ENCODE results near the gene PLPPR3. TPM values are rescaled to one million over a fixed set of nuclear protein-coding genes. Genes with fewer than 3 reads are reported as not detected.

The PLPPR3 gene
- total RNA-seq, 1 experiment from 2014 or later = 0.11 TPM

DNA sequence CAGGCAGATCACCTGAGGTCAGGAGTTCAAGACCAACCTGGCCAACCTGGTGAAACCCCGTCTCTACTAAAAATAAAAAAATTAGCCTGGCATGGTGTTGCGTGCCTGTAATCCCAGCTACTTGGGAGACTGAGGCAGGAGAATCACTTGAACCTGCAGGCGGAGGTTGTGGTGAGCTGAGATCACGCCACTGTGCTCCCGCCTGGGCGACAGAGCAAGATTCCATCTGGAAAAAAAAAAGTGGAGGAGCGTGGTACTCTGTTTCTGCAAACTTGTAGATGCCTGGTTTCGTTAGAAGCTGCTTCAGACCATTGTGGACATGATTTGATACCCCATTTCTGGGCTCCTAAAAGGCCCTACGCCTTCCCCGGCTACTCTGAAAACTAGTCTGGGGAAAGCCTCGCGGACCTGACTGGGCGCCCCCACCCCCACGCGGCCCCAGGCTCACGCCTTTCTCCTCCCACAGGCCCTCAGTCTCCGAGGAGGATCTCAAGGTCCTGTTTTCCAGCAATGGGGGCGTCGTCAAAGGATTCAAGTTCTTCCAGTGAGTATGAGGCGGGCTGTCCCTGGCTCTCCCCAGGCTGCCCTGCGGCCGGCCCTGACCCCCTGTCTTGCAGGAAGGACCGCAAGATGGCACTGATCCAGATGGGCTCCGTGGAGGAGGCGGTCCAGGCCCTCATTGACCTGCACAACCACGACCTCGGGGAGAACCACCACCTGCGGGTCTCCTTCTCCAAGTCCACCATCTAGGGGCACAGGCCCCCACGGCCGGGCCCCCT, 11.5 kb downstream of the PLPPR3 start:
- DNase-seq (ENCODE audit: low read depth) = no peak

GRCh38 chr19:808423-808775, 13.4 kb downstream of the PLPPR3 start:
- no peak for DNase-seq (ENCODE audit: low read depth)

DNA sequence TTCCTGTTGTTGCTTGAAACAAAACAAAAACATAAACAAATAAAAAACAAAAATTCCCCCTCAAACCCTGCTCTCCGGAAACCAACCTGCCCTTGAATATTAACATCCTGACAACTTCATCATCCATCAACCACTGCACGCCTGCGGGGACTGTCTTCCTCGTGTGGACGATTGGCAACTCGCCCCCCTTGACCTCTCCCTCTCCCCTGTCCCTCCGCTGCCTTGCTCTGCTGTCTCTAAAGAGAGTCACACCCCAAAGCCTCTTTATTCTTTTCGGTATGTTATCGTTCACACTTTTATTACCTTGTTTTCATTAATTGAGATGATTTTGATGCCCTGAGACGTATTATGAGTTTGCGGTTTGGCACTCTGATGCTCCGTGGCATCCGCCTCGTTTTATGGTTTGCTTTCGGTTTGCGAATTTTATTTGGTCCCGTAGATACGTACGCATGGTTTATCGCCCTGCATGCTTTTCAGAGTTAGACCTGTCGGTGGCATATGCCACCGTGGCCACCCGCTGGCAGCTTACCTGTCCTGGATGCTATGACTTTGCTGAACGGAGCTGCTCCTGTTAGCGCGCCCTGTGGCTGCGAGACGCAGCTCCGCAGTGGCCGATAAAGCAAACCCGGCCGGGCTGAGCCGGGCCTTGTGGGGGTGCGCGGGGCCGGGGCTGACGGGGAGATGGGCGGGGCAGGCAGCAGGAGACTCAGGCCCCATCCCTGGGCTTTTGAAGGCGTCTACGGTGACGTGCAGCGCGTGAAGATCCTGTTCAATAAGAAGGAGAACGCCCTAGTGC, 13.9 kb downstream of the PLPPR3 start:
- no peak for DNase-seq (ENCODE audit: low read depth)

- no peak for DNase-seq (ENCODE audit: low read depth)
Measured at GRCh38 chr19:806815-807421, 14.8 kb downstream of the PLPPR3 start.

DNA sequence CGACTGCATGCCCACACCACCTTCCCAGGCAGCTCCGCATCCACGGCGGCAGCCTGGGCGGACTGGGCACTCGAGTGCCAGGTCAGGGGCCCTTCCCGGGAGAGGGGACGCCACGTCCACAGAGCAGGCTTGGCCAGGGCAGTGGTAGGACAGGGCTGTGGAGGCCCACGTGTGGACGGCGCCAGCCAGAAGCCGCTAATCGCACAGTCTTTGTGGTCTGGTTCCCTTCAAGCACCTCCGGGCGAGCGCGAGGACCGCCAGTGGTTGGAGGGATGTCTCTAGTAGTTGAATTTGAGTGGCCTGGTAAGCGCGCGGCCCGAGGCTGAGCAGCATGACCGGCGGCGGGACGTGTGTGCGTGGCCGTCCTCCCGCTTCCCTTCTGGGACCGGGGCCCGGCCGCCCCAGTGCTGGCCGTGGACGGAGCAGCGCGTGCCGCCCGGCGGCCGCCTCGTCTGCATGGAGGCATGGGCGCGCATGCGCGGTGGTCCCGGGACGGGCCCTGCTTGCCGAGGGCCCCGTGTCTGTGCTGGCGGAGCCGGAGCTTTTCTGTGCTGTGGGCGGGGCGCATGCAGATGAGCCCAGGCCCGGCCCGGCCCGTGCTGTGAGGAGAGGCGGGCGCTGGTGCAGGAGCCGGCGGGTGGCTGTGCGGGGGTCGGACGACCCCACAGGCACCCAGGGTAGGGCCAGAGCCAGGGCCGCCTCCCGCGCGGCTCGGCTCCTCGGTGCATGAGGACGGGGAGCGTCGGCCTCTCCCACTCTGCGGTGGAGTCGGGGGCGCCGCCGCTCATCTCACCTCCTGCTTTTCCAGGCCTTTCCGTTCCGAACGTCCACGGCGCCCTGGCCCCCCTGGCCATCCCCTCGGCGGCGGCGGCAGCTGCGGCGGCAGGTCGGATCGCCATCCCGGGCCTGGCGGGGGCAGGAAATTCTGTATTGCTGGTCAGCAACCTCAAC, 15.9 kb downstream of the PLPPR3 start:
- no peak for DNase-seq (ENCODE audit: low read depth)

DNA sequence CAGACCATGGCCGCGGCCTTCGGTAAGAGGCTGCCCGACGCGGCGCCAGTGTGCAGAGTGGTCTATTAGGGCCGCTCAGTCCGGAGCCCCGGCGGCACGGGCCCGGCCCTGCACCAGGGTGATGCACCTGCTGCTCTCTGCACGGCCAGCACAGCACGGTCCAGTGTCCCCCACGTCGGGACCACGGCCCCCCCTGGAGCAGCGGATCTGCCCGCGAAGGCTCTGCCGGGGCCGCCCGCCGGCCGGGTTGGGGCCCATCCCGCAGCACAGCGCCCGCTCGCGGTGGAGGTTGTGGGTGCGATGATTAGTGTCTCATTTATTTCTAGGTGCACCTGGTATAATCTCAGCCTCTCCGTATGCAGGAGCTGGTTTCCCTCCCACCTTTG, 16.6 kb downstream of the PLPPR3 start:
- no peak for DNase-seq (ENCODE audit: low read depth)

DNA sequence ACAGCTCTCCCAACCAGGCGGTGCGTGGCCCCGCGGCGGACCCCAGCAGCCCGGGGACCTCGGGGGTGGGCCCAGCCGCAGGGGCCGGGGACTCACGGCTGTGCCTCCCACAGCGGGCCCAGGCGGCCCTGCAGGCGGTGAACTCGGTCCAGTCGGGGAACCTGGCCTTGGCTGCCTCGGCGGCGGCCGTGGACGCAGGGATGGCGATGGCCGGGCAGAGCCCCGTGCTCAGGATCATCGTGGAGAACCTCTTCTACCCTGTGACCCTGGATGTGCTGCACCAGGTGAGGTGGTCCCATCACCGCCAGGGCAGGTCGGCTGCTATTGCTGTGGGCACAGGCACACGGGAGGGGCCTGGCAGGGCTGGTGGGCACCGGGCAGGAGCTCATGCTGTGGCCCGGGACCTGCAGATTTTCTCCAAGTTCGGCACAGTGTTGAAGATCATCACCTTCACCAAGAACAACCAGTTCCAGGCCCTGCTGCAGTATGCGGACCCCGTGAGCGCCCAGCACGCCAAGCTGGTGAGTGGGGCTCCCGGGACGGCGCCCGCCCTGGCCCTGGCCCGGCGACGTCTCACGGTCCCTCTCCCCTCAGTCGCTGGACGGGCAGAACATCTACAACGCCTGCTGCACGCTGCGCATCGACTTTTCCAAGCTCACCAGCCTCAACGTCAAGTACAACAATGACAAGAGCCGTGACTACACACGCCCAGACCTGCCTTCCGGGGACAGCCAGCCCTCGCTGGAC, 17.2 kb downstream of the PLPPR3 start:
- DNase-seq (ENCODE audit: low read depth) = no peak

GRCh38 chr19:803686-804418, 17.9 kb downstream of the PLPPR3 start:
- DNase-seq (ENCODE audit: low read depth) = no peak

GRCh38 chr19:803099-803561, 18.6 kb downstream of the PLPPR3 start:
- DNase-seq (ENCODE audit: low read depth) = no peak

GRCh38 chr19:802498-803098, 19.2 kb downstream of the PLPPR3 start:
- DNase-seq (ENCODE audit: low read depth) = no peak

DNA sequence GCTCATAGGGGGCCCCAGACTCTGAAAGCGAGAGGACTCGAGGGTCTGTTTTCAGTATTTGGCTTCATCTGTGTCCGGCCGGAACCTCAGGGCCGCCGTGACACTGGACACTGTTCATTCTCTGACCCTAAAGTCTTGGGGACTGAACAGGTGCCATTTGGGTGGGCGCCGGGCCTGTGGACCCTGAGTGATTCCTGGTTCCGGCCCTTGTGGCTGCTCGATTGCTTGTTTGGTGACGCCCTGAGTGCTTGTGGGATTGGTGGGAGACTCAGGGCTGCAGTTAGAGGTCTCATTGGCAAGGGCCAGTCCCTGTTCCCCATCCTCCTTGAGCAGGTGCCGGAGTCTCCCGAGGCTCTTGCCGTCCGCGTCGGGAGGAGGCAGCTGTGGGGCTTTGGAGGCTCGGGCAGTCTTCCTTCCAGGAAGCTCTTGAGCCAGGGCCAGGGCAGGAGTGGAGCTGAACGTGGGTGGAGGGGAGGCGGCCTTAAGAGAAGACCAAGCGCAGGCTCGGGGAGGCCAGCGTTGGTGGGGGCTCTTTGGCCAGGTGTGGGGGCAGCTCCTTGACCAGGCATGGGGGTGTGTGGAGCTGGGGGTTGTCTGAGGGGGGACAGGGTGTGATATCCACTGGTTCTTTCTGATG, 19.8 kb downstream of the PLPPR3 start:
- no peak for DNase-seq (ENCODE audit: low read depth)

DNA sequence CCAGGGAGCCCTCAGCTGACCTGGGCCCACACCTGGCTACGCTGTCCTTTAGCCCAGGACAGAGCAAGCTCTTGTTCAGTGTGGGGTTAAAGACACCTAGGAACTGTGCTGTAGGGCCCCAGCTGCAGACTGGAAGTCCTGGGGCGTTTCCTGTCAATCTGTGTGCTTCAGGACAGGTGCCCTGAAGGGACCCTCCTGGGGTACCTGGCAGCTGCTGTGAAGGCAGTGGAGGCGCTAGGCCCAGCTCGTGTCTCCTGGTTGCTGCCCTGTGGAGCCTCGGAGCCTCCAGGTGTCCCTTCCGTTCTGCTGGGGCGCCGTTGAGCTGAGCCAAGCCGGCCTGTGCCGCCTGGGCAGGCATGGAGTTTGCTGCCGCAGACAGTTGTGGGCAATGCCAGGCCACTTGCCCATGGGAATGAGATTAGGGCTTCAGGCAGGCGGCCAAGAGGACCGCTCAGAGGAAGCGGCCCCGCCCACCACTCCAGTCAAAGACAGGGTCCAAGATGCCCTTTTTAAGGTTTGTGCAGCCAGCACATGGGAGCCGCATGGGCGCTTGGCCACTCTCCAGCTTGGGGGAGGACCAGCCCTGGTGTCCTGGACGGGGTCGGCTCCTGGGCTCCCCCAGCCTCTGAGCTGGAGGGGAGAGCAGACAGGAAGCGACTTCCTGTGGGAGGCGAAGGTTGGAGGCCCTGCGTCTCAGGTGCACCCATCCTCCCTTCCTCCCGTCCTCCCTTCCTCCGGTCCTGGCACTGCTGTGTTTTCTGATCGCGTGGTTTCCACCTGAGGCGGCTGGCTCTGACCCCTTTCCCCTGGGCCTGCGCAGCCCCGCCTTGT, 20.5 kb downstream of the PLPPR3 start:
- DNase-seq (ENCODE audit: low read depth) = peak; percentile 63

DNA sequence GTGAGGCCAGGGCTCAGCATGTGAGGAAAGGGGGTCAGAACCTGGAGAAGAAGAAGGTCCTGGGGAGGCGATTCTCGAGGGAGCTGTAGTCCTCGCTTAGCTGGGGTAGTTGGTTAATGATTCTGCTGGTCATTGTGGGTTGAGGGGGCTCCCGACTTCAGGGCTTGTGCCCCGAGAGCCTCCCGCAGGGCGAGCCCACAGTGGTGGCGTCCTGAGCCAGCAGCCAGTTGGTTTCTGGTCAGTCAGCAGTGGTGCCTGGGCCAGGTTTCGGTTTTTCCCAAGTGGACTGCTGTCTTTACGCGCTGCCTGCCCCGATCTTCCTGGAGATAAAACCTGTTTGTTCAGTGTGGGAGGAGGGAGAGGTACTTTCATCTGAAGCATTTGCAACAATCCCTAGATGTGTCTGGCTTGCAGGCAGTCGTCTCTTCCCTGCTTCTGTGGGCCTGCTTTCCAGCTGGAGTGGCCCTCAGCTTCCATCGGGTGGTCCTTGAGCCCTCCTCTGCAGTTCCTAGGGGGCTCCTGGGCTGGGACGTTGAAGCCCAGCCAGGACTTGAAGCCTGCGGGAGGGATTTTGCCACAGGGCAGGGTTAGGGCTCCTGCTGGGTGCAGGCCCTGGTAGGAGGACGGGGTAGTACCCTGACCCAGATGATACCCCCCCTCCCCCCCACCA, 21.3 kb downstream of the PLPPR3 start:
- no peak for DNase-seq (ENCODE audit: low read depth)

DNA sequence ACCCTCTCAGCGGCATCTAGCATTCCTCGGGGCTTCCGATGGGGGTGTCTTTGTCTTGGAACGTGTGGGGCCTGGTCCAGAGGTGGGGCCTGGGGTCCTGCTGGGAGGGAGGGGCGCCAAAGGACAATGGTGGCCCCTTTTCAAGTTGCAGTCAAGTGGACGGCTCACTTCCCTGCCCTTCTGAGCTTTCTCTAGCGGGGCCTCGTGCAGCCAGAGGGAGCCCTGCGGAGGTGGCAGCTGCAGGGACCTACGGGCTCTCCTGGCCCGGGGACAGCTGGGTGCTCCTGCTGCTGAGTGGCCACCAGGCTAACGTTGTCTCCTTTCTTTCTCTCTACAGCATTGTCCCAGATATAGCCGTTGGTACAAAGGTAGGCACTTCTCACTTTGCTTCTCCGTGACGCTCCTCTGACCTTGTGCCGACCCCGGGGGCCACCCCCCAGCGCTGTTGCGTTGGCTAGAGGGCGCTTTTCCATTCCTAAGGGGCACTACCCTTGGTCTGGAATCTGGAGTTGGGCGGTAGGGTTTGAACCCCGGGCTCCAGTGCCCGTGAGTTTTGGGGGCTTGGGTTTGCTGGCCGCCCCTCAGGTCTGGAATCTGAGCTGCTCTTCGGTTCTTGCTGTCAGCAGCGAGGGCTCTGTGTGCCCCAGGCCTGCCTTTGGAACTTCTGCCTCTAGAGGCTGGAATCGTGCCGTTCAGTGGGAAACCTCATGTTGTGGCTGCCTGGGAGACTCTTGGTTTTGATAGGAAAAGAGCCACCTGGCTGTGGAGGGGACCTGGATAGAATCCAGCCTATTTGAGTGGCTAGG, 22.5 kb downstream of the PLPPR3 start:
- DNase-seq (ENCODE audit: low read depth) = no peak

- DNase-seq (ENCODE audit: low read depth) = no peak
Measured at GRCh38 chr19:798415-799075, 23.2 kb downstream of the PLPPR3 start.

All from Daoy (cell line).